GM18873 (cell line): ENCODE data around the gene ITGAE.
"Not testable (repeated sequence)": the region's sequence is repeated elsewhere in the genome, so short reads cannot be mapped to it uniquely, and the experiment has no call there.

Experiments
- ATAC-seq: cut with Tn5 transposase; IDR thresholded peaks from one replicate; pipeline ENCODE4 v1.9.1; 2021; ENCODE audit warnings: mild to moderate bottlenecking, moderate library complexity, moderate number of reproducible peaks; ENCODE audit not compliant: unreplicated experiment, low FRiP score

The ITGAE gene

DNA sequence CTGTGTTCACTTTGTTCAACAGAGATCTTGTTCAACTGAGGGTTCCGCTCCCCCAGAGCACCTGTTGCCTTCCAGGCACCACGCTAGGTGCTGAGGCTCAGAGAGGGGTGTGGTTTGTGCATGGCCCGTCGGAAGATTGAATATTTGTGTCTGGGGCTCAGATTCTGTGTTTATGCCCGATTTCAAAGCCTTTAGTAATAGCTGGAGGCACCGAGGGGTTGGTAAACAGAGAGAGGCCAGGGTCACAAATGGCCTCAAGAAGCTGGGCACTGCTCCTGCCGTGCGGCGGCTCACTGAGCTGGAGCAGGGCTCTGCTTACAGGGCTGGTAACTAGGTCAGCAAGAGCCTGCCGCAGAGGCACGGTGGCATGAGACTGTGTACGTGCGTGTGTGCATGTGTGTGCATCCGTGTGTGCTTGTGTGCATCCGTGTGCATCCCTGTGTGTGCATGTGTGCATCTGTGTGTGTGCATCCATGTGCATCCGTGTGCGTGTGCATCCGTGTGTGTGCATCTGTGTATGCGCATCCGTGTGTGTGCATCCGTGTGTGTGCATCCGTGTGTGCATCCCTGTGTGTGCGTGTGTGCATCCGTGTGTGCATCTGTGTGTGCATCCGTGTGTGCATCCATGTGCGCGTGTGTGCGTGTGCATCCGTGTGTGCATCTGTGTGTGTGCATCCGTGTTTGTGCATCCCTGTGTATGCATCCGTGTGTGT, 5.4 kb downstream of the ITGAE start:
- no peak for ATAC-seq

DNA sequence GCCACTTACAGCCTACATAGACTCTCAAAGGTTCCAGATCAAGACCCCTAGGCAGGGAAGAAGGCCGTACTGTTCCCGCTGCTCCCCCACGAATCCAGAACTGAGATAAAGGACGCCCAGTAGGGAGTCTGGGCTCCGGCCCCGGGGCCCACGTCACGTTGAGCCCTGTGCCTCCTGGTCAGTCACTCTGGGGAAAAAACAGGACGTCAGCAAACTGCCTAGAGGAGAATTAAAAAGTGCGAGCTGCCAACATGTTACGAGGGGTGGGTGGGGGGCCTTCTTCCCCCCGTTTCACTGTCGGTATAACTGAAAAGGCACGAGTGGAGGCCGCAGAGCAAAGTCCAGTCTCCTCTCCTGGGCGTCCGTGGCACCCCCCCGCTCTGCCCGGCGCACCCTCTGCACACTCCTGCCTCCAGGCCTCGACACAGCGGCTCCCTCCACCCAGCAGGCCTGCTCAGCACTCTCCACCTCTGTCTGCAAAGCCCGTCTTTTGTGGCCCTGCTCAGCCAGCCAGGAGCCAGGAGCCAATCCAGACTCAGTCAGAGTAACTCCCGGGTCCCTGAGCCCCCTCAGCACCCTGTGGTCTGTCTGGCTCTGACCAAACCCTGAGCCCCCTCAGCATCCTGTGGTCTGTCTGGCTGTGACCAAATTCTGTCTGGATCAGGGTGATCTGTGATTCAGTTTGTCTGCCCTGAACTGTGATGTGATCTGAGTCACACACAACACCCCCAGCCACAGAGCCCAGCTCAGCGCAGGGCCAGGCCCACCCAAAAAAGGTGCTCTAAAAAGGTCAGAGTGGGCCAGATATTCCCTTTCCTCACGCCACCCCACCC, 6.2 kb downstream of the ITGAE start:
- no peak for ATAC-seq

DNA sequence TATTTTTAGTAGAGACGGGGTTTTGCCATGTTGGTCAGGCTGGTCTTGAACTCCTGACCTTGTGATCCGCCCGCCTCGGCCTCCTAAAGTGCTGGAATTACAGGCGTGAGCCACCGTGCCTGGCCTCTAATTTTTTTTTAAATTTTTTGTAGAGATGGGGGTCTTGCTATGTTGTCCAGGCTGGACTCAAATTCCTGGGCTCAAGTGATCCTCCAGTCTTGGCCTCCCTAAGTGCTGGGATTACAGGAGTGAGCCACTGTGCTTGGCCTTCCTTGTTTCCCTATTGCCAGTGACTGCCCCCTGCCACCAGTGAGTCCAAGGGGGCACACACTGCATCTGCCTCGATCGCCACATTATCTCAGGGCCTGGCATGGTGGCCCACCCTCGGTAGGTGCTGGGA, 6.8 kb downstream of the ITGAE start:
- not testable (repeated sequence) for ATAC-seq

DNA sequence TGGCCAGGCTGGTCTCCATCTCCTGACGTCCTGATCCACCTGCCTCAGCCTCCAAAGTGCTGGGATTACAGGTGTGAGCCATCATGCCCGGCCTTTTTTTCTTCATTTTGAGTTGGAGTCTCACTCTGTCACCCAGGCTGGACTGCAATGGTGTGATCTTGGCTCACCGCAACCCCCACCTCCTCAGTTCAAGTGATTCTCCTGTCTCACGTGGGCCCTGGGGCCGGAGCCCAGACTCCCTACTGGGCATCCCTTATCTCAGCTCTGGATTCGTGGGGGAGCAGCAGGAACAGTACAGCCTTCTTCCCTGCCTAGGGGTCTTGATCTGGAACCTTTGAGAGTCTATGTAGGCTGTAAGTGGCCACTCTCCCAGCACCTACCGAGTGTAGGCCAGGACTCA, 7.7 kb downstream of the ITGAE start:
- not testable (repeated sequence) for ATAC-seq

DNA sequence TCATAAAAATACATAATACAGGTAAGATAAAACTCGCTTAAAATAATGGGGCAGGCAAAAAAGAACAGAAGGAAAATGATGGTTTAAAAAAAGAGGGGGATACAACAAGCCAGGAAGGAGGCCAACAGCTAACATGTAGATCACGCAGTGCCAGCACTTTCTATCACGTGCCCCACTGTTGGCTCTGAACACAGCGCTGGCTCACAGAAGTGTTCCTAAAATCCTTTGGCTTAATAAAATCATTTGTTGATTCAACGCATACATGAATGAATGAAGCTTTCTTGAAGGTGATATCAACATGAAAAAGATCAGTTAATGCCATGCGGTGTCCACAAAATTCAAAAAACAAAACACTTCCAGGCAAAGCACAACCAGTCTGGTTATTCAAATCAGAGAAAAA, 8.5 kb downstream of the ITGAE start:
- ATAC-seq: no peak

DNA sequence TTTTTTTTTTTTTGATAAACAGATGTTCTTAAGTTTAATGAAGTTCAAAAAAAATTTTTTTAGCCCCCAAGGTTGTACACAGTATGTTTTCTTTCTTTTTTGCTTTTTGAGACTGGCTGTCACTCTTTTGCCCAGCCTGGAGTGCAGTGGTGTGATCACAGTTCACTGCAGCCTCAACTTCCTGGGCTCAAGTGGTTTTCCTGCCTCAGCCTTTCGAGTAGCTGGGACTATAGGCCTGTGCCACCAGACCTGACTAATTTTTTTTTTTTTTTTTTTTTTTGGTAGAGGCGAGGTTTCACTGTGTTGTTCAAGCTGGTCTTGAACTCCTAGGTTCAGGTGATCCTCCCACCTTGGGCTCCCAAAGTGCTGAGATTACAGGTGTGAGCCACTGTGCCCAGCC, 12.8 kb downstream of the ITGAE start:
- ATAC-seq: no peak

DNA sequence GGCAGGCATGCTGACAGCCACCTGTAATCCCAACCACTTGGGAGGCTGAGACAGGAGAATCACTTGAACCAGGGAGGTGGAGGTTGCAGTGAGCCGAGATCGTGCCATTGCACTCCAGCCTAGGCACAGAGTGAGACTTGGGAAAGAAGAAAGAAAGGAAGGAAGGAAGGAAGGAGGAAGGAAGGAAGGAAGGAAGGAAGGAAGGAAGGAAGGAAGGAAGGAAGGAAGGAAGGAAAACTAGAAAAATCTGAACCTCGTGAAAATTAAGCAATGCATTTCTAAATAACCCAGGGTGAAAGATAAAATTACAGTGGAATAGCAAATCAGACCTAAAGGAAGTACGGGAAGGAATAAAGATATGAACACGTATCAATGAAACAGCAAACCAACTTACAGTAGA, 15.7 kb downstream of the ITGAE start:
- ATAC-seq: not testable (repeated sequence)

DNA sequence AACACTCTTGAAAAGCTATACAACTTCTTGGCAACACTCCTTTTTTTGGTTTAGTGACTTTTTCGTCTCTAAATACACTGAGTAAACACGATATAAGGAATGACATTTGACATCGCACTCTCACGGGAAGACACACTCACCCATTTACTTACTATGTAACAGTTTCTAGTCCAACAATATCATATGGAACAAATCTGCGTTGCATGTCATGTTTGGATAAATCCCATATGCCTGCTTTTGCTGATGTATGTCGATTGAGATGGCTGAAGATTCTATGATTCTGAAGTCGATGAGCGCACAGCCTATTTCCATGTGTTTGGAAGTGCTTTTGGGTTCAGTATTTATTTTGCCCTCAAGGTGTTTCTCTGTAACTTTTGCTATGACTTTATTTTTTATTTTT, 18.2 kb downstream of the ITGAE start:
- ATAC-seq: no peak

DNA sequence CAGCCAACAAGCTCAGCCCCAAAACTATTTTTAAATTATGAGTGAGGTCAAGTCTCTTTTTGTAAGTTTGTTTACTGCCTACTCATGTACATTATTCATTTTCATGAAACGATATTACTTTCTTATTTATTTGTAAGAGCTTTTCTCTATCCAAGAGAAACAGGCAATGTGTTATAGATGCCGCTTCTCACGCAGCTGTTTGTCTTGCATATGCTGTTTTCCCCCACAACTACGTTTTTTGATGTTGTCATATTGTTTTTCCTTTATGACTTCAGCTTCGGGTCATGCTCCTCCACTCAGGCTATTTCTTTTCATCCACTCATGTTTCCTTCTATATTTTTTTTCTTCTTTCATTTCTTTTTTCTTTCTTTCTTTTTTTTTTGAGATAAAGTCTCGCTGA, 20.0 kb downstream of the ITGAE start:
- ATAC-seq: no peak

DNA sequence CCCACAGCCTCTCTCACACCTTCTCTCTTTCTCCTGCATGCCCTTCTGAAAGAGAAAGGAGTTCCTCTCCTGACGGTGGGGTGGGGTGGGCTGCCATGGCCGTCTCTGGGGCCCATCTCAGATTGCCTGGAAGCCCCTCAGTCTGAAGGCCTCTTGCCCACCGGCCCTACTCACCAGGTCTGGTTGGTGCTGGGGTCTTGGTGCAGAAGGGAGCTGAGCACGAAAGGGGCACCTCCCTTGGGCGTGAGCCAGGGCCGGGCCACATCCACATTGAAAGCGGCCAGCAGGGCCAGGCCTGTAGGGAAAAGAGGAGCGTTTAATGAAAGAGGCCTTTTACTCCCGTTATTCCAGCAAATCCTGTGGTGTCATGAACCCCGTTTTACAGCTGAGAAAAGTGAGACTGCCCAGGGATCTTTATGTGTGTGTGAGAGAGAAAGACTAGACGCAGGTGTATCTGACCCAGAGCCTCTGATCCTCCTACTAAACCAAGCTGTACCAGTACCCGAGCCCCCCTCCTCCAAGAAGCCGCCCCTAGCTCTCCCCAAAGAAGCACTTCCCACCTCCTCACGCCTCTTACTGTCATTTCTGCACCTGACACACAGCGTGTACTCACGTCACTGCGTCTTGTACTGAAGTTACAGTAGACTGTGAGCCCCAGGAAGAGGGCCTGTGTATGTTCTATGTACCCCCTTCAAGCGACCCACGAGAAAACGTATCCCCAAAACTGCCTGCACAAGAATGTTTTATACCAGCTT, 23.4 kb downstream of the ITGAE start:
- no peak for ATAC-seq

DNA sequence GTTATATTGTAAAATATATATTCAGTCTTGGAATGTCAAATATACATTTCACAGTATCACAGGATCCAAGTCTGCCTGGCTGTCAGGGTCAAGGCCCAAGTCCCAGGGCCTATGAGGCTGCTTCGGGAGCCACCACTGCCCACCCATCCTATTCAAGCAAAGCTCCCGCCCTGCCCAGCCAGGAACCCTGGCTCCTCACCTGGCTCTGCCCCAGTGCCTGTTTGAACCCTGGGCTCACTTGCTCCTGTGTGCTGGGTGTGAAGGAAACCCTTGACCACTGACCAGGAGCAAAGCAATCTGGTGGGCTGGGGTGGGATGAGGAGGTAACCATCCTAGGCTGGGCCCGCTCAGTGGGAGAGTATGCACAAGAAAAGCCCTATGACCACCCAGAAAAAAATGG, 27.0 kb downstream of the ITGAE start:
- ATAC-seq: no peak

DNA sequence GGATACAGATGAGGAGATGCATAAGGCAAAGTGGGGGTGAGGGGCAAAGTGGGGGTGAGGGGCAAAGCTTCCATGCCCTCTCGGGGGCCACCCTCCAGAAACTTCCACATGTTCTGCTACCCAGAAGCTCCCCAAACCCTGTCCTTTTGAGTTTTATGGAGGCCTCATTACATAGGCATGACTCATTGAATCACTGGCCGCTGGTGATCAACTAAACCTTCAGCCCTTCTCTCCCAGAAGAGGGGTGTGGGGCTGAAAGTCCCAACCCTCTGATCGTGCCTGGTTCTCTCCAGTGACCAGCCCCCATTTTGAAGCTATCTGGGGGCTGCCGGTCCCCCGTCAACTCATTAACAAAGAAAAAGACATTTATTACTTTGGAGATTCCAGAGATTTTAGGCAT, 27.5 kb downstream of the ITGAE start:
- no peak for ATAC-seq

DNA sequence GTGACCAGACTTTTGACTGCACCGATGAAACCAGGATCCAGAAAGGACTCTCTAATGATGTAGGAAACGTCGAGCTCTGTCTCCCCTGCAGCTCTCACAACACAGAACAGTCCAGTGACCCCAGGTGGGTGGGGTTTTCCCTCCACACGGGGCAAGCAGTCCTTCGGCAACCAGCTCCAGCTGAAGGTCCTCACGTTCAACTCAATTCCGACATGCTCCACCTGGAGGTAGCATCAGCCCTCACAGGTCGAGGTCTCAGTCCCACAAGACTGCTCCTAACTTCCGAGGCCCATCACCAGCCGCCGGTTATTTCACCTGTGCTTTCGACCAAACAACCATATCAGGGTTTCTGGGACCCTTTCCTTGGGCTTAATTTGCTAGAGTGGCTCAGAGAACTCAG, 28.2 kb downstream of the ITGAE start:
- ATAC-seq: no peak

DNA sequence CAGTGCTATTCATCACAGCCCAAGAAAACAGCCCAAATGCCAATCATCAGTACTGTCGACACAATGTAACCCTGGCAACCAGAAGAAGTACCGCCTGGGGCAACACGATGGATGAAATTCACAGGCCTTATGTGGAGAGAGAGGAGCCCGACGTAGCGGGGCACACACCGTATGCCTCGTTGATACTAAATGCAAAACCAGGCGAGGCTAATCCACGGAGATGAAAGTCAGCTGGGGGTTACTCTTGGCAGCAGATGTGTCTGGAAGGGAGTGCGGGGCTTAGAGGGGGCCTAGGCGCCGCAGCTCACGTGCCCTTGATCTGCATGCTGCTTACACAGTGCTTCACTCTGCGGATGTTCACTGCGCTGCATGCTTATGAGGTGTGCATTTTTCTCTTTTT, 29.8 kb downstream of the ITGAE start:
- no peak for ATAC-seq

DNA sequence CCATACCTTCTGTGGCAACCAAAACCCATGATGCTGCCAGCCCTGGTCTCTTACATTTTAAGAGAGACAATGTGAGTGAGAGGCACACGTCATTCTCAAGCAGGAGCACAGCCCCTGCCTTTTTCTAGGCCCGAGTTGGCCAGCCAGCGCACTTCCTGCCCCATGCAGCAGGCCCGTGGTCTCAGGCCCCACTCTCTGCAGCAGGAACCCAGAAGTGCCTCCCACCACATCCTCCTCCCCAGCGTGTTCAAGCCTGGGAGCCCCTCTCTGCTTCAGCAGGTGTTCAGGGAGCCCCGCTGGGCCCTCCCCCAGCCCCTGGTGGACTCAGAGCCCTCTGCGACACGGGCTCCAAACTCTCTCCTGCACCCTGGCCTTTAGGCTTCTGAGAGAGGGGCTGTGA, 30.5 kb downstream of the ITGAE start:
- ATAC-seq: no peak

DNA sequence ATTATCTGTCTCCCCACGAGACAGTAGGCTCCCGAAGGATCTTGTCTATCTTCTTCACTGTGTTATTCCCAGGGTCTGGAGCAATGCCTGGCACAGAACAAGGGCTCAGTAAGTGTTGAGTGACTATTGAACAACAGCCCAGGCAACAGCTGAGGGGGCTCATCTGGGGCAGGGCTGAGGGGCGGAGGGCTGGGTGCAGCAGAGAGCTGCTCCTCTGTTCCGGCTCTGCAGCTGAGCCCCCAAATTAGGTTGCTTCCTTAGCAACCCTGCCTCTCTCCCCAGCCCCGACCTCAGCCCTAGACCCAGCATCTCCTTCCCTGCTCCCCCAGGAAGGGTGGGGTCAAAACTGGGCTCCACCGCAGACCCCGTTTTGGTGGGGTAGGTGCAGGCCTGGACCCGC, 32.2 kb downstream of the ITGAE start:
- ATAC-seq: no peak

DNA sequence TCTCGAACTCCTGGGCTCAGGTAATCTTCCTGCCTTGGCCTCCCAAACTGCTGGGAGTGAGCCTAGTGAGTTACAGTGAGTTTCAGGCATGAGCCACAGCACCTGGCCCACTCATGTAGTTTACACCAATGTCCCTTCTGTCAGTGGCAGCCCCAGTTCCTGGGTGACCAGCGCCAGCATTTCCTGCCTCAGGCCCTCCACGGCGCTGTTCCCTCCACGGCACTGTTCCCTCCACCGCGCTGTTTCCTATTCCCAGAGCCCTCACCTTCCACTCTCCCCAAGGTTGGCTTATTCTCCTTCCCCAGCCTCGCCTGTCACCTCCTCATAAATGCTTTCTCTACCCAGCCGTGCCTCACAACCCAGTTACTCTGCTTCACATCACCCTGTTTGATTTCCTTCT, 32.6 kb downstream of the ITGAE start:
- ATAC-seq: no peak

DNA sequence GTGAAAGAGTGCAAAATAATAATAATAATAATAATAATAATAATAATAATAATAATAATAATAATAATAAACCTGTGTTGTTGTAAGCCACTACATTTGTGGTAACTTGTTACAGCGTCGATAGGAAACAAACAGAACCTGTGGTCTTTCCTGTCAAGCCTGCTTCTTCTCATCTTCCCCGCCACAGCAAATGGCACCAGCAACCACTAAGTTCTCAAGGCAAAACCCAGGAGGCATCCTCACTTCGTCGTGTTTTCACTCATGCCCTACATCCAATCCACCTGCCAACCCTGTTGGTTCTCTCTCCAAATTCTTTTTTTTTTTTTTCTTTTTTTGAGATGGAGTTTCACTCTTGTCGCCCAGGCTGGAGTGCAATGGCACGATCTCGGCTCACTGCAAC, 34.2 kb downstream of the ITGAE start:
- no peak for ATAC-seq

DNA sequence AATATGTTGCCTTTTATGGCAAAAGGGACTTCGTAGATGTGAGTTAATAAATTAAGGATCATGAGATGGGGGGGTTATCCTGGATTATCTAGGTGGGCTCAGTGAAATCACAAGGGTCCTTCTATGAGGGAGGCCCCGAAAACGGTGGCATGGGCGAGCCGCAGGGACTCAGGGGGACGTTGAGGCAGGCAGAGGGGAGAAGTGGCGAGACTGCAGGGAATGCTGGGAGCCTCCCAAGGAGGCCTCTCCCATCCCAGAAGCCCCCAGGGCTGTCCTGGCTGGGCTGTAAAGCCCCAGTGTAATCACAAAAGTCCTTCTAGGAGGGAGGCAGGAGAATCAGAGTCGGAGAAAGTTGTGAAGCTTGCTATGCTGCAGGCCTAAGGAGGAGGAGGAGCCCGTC, 35.0 kb downstream of the ITGAE start:
- no peak for ATAC-seq

DNA sequence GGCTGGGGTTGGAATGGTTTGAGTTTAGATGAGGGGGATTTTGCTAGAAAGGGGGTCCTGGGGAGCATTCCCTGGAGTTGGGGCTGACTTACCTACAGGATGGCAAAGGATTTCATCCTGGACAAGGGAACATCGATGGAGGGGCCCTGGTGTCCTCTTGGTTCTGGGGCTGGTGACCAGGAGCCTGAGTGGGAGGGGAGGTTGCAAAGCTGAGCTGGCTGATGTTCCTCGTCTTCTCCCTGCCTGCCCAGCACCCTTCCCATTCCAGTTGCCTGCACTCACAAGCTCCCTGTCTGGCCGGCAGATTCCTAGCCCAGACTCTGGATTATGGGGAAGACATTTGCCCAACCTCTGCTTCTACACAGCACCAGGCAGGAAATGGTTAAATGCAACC, 37.2 kb downstream of the ITGAE start:
- ATAC-seq: no peak
